Measurements from ENCODE around the gene ZNF814.
"Not testable (repeated sequence)": the region's sequence is repeated elsewhere in the genome, so short reads cannot be mapped to it uniquely, and the experiment has no call there.

Gene ZNF814

DNA sequence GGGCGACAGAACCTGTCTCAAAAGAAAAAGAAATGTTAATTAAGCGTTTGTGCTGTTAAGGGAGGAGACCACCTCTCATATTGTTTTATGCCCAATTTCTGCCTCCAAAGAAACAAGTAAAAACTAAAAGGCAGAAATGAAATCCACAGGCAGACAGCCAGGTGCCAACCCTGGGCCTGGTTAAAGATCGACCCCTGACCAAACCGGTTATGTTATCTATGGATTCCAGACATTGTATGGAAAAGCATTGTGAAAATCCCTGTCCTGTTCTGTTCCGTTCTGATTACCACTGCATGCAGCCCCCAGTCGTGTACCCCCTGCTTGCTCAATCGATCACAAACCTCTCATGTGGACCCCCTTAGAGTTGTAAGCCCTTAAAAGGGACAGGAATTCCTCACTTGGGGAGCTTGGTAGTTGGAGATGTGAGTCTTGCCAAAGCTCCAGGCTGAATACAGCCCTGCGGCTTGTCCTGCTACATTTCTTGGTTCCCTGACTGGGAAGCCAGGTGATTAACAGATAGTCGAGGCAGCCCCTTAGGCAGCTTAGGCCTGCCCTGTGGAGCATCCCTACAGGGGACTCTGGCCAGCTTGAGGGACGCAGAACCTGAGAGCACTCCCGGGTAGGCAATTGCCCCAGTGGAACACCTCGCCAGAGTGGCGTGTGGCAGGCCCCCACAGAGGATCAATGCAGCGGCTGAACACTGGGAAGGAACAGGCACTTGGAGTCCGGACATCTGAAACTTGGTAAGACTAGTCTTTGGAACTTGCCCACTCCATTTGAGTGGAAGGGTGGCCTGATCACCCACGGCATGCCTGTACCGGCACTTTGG, 73.4 kb downstream of the ZNF814 start:
- DNase-seq: no peak

DNA sequence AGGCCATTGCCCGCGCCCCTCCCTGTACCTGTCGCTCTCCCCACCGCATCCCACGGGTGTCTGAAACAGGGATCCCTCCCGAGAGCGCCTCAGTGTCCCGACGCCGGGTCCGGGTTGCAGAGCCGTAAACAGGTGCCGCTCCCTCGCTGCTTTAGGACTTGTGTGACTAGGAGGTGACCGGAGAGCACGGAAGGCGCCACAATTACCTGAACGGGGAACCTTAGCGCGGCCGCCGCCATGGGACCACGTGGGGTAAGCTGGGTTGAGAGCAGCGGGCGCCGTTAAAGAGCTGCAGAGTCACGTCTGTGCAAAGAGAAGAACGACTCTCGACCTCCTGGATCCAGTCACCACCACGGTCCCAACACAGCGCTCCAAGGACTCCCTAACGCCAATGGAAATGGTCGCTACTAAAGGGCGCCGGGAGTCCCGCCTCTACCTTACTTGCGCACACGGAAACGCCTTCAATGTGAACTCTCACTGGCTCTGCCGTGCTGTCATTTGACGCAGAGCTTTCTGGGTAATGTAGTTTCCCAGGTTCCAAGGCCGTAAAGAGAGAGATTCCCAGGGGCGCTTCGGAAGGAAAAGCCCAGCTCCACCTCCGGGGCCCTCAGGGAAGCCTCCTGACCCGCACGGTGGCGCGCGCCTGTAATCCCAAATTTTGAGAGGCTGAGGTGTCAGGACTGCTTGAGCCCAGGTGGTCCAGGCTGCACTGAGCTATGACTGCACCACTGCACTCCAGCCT, 74.2 kb downstream of the ZNF814 start, which contains the start of gene ZNF552:
Gene ZNF552, minus strand, starts transcription at position 409 of the 742 bp plus-strand sequence. Its CDS starts 170 bp downstream, at position 239.
- peak; percentile 88 for DNase-seq

DNA sequence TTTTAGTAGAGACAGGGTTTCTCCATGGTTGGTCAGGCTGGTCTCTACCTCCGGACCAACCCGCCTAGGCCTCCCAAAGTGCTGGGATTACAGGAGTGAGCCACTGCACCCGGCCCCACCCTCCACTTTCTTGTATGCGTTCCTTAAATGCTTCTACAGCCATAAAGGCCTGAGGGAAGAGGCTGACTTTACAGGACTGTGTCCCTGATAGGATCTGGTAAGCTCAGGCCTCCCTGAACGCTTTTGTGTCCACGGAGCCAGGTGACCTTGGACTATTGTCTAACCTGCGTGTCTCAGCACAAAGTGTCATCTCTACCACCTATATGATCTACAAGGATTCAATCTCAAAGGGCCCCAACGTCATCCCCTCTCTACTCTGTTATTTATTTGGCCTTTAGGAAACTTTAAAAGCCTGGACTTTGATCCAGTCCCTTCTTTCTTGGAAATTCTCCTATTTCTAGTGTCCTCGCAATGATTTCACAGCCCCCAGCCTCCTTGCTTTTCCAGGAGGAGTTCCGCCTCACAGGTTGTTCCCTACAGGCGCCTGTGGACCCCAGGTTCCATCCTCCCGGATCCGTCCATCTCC, 74.8 kb downstream of the ZNF814 start:
- no peak for DNase-seq

DNA sequence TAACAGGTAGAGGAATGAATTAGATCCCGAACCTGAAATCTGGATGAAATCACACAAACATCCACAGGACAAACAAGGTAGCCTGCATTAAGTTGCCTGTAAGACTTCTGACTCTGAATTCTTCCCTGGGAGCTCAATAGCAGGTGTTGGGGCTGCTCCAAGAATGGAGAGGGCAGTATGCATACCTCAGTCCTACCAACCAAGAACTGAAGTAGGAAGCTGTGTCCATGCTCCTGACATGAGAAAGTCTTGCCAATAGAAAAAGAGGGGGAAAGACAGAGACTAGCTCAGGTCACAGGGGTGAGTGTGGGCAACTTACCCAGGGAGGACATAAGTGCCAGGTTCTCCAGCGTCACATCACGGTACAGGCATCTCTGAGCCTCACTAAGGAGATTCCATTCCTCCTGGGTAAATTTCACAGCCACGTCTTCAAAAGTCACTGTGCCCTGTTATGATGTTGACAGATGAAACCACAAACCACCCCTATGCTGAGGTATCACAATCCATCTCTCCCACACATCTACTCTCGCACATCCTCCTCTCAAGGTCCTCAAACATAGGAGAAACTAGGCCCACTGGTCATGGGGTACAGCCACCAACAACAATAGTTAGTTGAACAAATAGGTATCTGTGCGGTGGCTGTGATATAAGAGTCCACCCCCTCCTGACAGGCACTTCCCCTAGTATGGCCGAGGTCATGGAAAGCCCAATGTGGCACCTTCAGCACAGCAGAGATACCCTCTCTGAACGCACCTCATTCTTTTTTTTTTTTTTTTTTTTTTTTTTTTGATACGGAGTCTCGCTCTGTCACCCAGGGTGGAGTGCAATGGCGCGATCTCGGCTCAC, 75.6 kb downstream of the ZNF814 start:
- DNase-seq: not testable (repeated sequence)

DNA sequence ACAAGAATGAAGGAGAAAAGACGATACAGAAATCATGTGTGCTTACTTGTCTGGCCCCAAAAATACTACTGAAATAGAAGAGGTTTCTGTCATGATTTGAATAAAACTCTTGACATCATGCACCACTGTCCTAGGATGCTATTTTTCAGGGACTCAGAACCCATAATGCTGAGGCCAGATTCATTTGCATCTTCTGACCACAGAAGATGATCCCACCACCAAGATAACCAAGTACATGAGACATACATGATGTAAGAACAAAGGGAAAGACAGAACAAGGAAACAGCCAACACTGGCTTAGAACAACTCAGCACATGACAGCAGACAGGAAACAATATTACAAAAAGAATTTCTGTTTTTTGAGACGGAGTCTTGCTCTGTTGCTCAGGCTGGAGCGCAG, 76.6 kb downstream of the ZNF814 start:
- no peak for DNase-seq

DNA sequence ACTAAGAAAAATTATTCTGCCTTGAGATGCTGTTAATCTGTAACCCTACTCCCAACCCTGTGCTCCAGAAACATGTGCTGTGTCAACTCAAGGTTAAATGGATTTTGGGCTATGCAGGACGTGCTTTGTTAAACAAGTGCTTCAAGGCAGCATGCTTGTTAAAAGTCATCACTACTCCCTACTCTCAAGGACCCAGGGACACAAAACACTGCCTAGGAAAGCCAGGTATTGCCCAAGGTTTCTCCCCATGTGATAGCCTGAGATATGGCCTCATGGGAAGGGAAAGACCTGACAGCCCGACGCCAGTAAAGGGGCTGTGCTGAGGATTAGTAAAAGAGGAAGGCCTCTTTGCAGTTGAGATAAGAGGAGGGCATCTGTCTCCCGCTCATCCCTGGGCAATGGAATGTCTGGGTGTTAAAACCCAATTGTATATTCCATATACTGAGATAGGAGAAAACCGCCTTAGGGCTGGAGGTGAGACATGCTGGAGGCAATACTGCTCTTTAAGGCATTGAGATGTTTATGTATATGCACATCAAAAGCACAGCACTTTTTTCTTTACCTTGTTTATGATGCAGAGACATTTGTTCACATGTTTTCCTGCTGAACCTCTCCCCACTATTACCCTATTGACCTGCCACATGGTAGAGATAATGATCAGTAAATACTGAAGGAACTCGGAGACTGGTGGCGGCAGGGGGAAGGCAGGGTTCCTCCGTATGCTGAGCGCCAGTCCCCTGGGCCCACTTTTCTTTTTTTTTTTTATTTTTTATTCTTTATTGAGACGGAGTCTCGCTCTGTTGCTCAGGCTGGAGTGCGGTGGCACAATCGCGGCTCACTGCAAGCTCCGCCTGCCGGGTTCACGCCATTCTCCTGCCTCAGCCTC, 78.2 kb downstream of the ZNF814 start:
- DNase-seq: not testable (repeated sequence)

DNA sequence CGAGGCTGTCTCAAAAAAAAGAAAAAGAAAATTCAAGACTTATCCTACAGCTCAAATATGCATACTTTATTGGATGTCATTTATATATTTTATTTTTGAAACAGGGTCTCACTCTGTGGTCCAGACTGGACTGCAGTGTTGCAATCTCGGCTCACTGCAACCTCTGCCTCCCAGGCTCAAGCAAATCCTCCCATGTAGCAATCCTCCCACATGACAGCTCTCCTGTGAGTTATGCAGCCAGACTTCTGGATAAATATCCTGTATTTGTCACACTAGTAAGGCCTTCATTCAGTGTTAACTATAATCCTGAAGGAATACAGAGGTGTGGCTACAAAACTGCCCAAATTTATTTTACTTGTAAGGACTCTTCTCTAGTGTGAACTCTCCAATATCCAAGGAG, 81.3 kb downstream of the ZNF814 start:
- DNase-seq: no peak

DNA sequence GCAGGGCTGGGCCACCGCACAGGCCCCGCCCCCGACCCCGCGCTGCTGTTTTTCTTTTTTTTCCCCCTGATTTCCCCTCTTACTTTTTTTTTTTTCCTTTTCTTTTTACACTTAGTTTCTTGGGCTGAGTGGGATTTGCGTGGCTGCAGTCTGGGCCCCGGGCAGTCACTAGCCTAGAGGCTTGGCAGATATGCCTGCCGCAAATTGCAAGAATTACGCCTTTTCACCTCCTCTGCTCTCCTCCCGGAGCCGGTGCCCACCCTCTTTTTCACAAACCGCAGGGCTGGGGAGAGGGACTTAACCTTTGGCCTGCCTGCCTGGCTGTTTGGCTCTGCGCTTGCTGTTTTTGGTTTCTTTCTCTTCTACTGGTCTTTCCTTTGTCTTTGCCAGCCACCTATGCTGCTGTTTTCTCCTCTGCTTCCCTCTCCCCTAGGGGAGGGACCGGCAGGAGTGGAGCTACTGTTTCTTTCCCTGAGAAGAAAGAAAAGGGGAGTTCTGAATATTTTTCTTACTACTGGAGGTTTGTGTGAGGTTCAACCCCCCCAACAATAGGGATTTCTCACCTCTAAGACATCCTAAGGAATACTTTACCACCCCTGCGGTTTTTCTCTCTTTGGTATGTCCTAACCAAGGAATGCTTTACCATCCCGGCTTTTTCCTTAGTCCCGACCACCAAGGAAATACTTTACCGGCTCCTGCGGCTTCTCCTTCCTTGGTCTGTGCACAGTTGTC, 85.1 kb downstream of the ZNF814 start:
- DNase-seq: no peak

DNA sequence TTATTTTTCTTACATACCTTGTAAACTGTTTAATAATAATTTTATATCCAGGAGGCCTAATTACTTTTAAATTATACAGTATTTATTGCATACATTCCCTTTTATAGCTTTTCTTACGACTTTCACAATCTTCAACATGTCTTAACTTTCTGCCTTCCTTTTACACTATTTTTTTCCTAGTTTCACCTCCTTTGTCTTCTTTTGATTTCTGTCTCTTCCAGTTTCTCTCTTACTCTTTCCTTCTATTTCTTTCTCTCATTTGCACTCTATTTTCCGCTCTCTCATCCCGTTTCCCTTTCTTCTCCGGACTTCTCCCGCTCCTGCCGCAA, 85.6 kb downstream of the ZNF814 start:
- no peak for DNase-seq

DNA sequence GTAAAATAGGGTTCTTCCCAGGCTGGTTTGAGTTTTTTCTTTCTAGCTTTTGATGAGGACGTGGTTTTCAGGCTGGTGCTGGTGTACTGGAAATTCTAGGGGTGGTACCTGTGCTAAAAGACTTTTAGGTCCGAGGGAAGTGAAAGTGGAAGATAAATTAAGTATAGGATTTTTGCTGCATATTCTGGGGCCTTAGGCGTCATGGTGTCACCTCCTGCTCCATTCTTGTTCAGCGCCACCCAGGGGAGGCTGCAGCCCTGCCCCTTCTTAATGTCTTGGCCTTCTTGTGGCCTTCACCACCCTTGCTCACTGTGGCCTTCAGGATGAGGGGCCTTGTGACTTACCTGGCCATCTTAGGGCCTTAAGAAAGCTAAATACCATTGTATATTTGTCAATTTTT, 86.6 kb downstream of the ZNF814 start:
- no peak for DNase-seq

DNA sequence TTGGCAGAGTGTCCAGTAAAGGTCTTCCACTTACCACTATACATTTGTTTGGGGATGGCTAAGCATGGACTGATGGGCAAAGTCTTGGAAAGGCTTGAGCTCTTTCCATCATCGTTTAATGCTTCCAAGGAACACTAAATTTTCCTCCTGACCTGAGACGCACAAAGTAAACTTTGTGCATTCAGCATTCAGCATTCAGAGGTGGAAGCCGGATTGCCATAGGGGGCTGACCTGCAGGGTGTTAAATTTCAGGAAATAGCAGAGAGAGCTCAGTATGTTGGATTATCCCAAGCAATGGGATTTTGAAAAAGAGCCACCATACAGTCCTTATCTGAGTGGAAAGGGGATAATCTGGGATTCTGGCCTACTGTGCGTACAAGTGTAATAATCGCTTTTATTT, 88.1 kb downstream of the ZNF814 start:
- no peak for DNase-seq

Data from COR-L47 (cell line).